Fibroblast of lung (primary cell): Measurements from ENCODE around the gene DEFB113. TPM values are rescaled to one million over a fixed set of nuclear protein-coding genes. Genes with fewer than 3 reads are reported as not detected.

ENCODE experiments used
- DNase-seq, 2 donors: peaks; one replicate each; pipeline versions ENCODE4 v3.0.0 to v3.0.0-alpha.2; 2010; ENCODE audit warnings: low read depth in 2 of 2
- H2AFZ ChIP-seq: 2 replicates; pipeline ENCODE4 v1.5.1; 2012; ENCODE audit warnings: low read length, control low read depth, inconsistent platforms
- H3K27ac ChIP-seq: 2 replicates; pipeline ENCODE4 v1.5.1; 2011; ENCODE audit warnings: low read length, control low read depth; ENCODE audit not compliant: insufficient read depth
- H3K27me3 ChIP-seq: 2 replicates; pipeline ENCODE4 v1.5.1; 2011; ENCODE audit warnings: mild to moderate bottlenecking, low read length; ENCODE audit not compliant: control insufficient read depth, insufficient read depth
- H3K36me3 ChIP-seq: 2 replicates; pipeline ENCODE4 v1.5.1; 2011; ENCODE audit warnings: low read length; ENCODE audit not compliant: control insufficient read depth, insufficient read depth
- H3K4me1 ChIP-seq: 2 replicates; pipeline ENCODE4 v1.5.1; 2011; ENCODE audit warnings: low read length; ENCODE audit not compliant: control insufficient read depth, insufficient read depth; ENCODE audit errors: extremely low read depth
- H3K4me2 ChIP-seq: 2 replicates; pipeline ENCODE4 v1.5.1; 2011; ENCODE audit warnings: low read length, control low read depth; ENCODE audit not compliant: insufficient read depth; ENCODE audit errors: extremely low read depth
- H3K4me3 ChIP-seq, 4 experiments: fragments of 200-600 bp in 1 of 4; sonication (generic) in 1 of 4; replicated peaks in 1 of 4; 2 replicates each; pipeline ENCODE4 v1.5.1; 2011 to 2016; ENCODE audit warnings: low read length in 4 of 4, low read depth in 3 of 4, mild to moderate bottlenecking in 3 of 4, control low read depth in 2 of 4, inconsistent platforms in 1 of 4, mixed read lengths in 1 of 4; ENCODE audit not compliant: insufficient read depth in 1 of 4; ENCODE audit errors: control extremely low read depth in 1 of 4
- H3K79me2 ChIP-seq: 2 replicates; pipeline ENCODE4 v1.5.1; 2012; ENCODE audit warnings: mild to moderate bottlenecking, low read length, inconsistent platforms; ENCODE audit not compliant: control insufficient read depth, insufficient read depth
- H3K9ac ChIP-seq: 2 replicates; pipeline ENCODE4 v1.5.1; 2011; ENCODE audit warnings: mild to moderate bottlenecking, low read length, control low read depth; ENCODE audit not compliant: insufficient read depth
- H3K9me3 ChIP-seq: 2 replicates; pipeline ENCODE4 v1.5.1; 2012; ENCODE audit warnings: low read depth, low read length; ENCODE audit not compliant: control insufficient read depth, insufficient read depth
- H4K20me1 ChIP-seq: 2 replicates; pipeline ENCODE4 v1.5.1; 2011; ENCODE audit warnings: low read length; ENCODE audit not compliant: control insufficient read depth, insufficient read depth; ENCODE audit errors: extremely low read depth
- EZH2 ChIP-seq: IDR thresholded peaks from 2 replicates; pipeline ENCODE4 v1.5.1; 2012; ENCODE audit warnings: low read length, control low read depth, mild to moderate bottlenecking; ENCODE audit errors: missing control alignments
- polyA plus RNA-seq, 2 donors: library from polyadenylated mRNA; depleted of rRNA in 1 of 2; stranded (reverse) in 1 of 2; unstranded in 1 of 2; fragments of >200 nt; gene quantifications; 2 replicates each; pipeline ENCODE4 v1.2.1, GENCODE V29; 2011 to 2012; ENCODE audit warnings: missing spikeins in 1 of 2
- total RNA-seq: library from RNA; depleted of rRNA; stranded (reverse); fragments of >200 nt; gene quantifications from 2 replicates; pipeline ENCODE4 v1.2.1, GENCODE V29; 2014
- TF ChIP-seq, protein P1 (sequence below), 2 donors: IDR thresholded peaks in 1 of 2; conservative IDR thresholded peaks in 1 of 2; 1 replicate in 1 of 2; 2 replicates in 1 of 2; pipeline ENCODE4 v1.5.1; 2011 to 2012; ENCODE audit warnings: low read length in 2 of 2, control low read depth in 1 of 2, inconsistent platforms in 1 of 2, low read depth in 1 of 2, mild to moderate bottlenecking in 1 of 2

The DEFB113 gene
- total and polyA plus RNA-seq, 2 donors (not counting 1 experiment from before 2014, with no cell fraction given), result not detected

DNA sequence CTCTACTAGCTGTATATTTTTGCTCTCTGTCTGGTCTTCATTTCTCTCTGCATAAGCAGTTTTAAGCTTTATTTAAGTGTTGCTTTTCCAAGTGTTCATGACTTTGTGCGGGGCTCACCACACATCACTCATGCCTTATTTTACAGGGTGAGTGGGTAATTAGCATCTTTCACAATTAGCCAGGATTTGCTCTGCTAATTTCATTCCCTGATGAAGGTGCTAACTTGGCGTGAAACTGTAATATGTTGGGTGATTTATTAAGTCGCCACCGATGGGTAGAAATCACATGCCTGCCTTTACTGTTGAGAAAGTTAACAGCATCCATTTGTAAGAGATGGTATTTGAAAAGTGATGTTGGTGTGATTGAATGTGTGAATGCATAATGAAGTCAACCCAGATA lies 50.2 kb downstream of the DEFB113 start:
- no peaks in the 10 kb centered on the region for H3K9me3 ChIP-seq
- no peaks in the 10 kb centered on the region for H4K20me1 ChIP-seq
- H3K4me2 ChIP-seq, result no peak overlapping the region
- H3K9ac ChIP-seq, result no peak overlapping the region
- no peak for DNase-seq
- H3K4me3 ChIP-seq, result no peak overlapping the region
- H3K4me1 ChIP-seq, result no peaks in the 10 kb centered on the region
- no peaks in the 10 kb centered on the region for H3K36me3 ChIP-seq
- no peaks in the 10 kb centered on the region for H3K27me3 ChIP-seq
- no peak overlapping the region for H3K27ac ChIP-seq
- H2AFZ ChIP-seq, result no peak overlapping the region
- TF ChIP-seq EZH2, result no peak
- TF ChIP-seq, protein P1, sequence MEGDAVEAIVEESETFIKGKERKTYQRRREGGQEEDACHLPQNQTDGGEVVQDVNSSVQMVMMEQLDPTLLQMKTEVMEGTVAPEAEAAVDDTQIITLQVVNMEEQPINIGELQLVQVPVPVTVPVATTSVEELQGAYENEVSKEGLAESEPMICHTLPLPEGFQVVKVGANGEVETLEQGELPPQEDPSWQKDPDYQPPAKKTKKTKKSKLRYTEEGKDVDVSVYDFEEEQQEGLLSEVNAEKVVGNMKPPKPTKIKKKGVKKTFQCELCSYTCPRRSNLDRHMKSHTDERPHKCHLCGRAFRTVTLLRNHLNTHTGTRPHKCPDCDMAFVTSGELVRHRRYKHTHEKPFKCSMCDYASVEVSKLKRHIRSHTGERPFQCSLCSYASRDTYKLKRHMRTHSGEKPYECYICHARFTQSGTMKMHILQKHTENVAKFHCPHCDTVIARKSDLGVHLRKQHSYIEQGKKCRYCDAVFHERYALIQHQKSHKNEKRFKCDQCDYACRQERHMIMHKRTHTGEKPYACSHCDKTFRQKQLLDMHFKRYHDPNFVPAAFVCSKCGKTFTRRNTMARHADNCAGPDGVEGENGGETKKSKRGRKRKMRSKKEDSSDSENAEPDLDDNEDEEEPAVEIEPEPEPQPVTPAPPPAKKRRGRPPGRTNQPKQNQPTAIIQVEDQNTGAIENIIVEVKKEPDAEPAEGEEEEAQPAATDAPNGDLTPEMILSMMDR (conservative IDR thresholded peaks at IDR 0.05 in 1 of 2, IDR thresholded peaks at IDR 0.05 in 1 of 2; ENCODE audit: low read depth in 1 of 2, low read length in 2 of 2), result no peak
- H3K79me2 ChIP-seq, result no peaks in the 10 kb centered on the region

- no peaks in the 10 kb centered on the region for H4K20me1 ChIP-seq
- no peak overlapping the region for H3K4me3 ChIP-seq
- H3K4me1 ChIP-seq, result no peaks in the 10 kb centered on the region
- no peaks in the 10 kb centered on the region for H3K36me3 ChIP-seq
- H3K79me2 ChIP-seq, result no peaks in the 10 kb centered on the region
- TF ChIP-seq EZH2, result no peak
- TF ChIP-seq, protein P1 (conservative IDR thresholded peaks at IDR 0.05 in 1 of 2, IDR thresholded peaks at IDR 0.05 in 1 of 2; ENCODE audit: low read depth in 1 of 2, low read length in 2 of 2), result no peak
- H3K27me3 ChIP-seq, result no peaks in the 10 kb centered on the region
- DNase-seq, result no peak
- H3K9me3 ChIP-seq, result no peaks in the 10 kb centered on the region
- H3K9ac ChIP-seq, result no peak overlapping the region
- no peak overlapping the region for H2AFZ ChIP-seq
- no peak overlapping the region for H3K27ac ChIP-seq
- no peak overlapping the region for H3K4me2 ChIP-seq
Observed at GRCh38 chr6:49918787-49919186, 50.6 kb downstream of the DEFB113 start.

Other genes with a start within 250 kb of the DEFB113 start
- not detected in 2 replicates for gene CRISP3, start 225.2 kb downstream of the DEFB113 start, total RNA-seq
- gene CRISP3, start 225.2 kb downstream of the DEFB113 start, polyA plus RNA-seq, result not detected in 2 replicates
- not detected in 2 replicates for gene PGK2, start 182.3 kb downstream of the DEFB113 start, total RNA-seq
- gene PGK2, start 182.3 kb downstream of the DEFB113 start, polyA plus RNA-seq, result not detected in 2 replicates
- not detected in 2 replicates for gene CRISP1, start 103.1 kb downstream of the DEFB113 start, total RNA-seq
- gene CRISP1, start 103.1 kb downstream of the DEFB113 start, polyA plus RNA-seq, result not detected in 2 replicates
- not detected in 2 replicates for gene DEFB114, start 5.5 kb downstream of the DEFB113 start, total RNA-seq
- gene DEFB114, start 5.5 kb downstream of the DEFB113 start, polyA plus RNA-seq, result not detected in 2 replicates
- gene DEFB110, start 52.4 kb upstream of the DEFB113 start, total RNA-seq, result not detected in 2 replicates
- gene DEFB110, start 52.4 kb upstream of the DEFB113 start, polyA plus RNA-seq, result not detected in 2 replicates
- gene DEFB112, start 80.3 kb upstream of the DEFB113 start, total RNA-seq, result not detected in 2 replicates
- gene DEFB112, start 80.3 kb upstream of the DEFB113 start, polyA plus RNA-seq, result not detected in 2 replicates